Activated naive CD8-positive, alpha-beta T cell treated with anti-CD3 and anti-CD28 coated beads for 36 hours (primary cell): Measurements from ENCODE around the gene PSORS1C2. TPM values are rescaled to one million over a fixed set of nuclear protein-coding genes. Genes with fewer than 3 reads are reported as not detected.
A peak's percentile ranks its signal among the peaks of the same experiment; 100 is the strongest.

Experiments
- DNase-seq: peaks from one replicate; pipeline ENCODE4 v3.0.0; 2021
- H3K27ac Mint-ChIP-seq: one replicate; pipeline ENCODE4 v1.8.0; 2022; ENCODE audit warnings: mild to moderate bottlenecking, moderate library complexity, mixed read lengths
- H3K27me3 Mint-ChIP-seq: one replicate; pipeline ENCODE4 v1.8.0; 2022; ENCODE audit warnings: mild to moderate bottlenecking, mixed read lengths
- H3K36me3 Mint-ChIP-seq: one replicate; pipeline ENCODE4 v1.8.0; 2021; ENCODE audit warnings: mild to moderate bottlenecking, mixed read lengths
- H3K4me1 Mint-ChIP-seq: one replicate; pipeline ENCODE4 v1.8.0; 2021; ENCODE audit warnings: mixed read lengths
- H3K4me3 Mint-ChIP-seq: one replicate; pipeline ENCODE4 v1.8.0; 2022; ENCODE audit warnings: mild to moderate bottlenecking, moderate library complexity, mixed read lengths
- H3K9me3 Mint-ChIP-seq: one replicate; pipeline ENCODE4 v1.8.0; 2022; ENCODE audit warnings: mixed read lengths
- total RNA-seq, 2 experiments: library from RNA; stranded (reverse); gene quantifications; one replicate each; pipeline ENCODE4 v1.2.3, GENCODE V29; 2021

Gene PSORS1C2
- total RNA-seq, 2 experiments from 2014 or later = not detected

DNA sequence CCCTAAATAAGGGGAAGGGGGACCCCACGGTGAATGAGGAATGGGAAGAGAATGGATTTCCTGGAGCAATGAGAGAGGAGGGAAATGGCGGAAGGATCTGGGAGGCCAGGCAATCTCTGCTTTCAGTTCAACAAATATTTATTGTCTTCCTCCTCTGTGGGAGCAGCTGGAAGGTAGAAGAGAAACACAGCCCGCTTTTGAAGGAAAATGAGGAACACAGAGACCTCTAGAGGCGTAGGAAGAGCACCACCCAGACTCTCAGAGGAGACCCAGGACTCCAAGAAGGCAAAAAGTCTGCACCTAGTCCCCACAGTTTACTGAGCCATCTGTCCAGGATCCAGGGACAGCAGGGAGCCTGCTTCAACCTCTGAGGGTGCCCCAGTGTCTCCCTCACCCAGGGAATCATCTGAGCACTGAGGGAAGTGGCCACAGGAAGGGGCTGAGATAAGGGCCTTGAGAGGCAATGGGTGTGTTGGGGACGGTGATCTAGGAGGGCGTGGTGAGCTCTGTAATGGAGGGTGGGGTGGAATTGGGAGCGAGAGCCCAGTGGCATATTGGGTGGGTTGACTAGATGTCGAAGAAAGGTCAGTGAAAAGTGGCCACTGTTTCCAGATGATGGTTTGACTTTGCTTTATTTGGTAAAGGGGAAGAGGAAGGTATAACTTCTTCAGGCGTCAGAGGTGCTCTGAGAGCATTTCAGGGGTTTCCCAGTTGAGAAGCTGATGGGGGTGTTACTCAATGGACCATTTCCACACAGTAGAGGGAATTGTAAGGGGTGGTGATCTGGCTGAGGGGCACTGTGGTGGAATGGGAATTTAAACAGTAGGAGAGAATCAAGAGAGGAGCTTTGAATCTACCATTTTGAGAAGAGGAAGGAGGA, 23.7 kb downstream of the PSORS1C2 start:
- Mint-ChIP-seq H3K4me1 (peaks cover 2% of the 10 kb centered on the region), H3K27me3 (no peaks in the 10 kb centered on the region), H3K27ac (no peak overlapping the region), H3K36me3 (no peaks in the 10 kb centered on the region), H3K4me3 (no peak overlapping the region), H3K9me3 (no peaks in the 10 kb centered on the region)
- DNase-seq = no peak

GRCh38 chr6:31114541-31114878, 24.4 kb downstream of the PSORS1C2 start, which contains the start of gene PSORS1C1:
TSS of gene PSORS1C1 (plus strand) at chr6:31114800. CDS start at chr6:31129633, 14,833 bp downstream.
- Mint-ChIP-seq H3K4me1 (peaks cover 2% of the 10 kb centered on the region), H3K9me3 (no peaks in the 10 kb centered on the region), H3K27ac (no peak within 1 kb of the TSS), H3K4me3 (no peak within 1 kb of the TSS), H3K27me3 (no peaks in the 10 kb centered on the region), H3K36me3 (no peaks in the 10 kb centered on the region)
- no peak for DNase-seq

GRCh38 chr6:31113861-31114540, 24.9 kb downstream of the PSORS1C2 start:
- Mint-ChIP-seq H3K9me3 (no peaks in the 10 kb centered on the region), H3K36me3 (no peaks in the 10 kb centered on the region), H3K4me3 (no peak overlapping the region), H3K4me1 (peaks cover 2% of the 10 kb centered on the region), H3K27ac (no peak overlapping the region), H3K27me3 (no peaks in the 10 kb centered on the region)
- no peak for DNase-seq

- no peak for DNase-seq
- Mint-ChIP-seq H3K4me1 (peaks cover 2% of the 10 kb centered on the region), H3K4me3 (no peak within 1 kb of the TSS), H3K27ac (no peak within 1 kb of the TSS), H3K9me3 (no peaks in the 10 kb centered on the region), H3K27me3 (no peaks in the 10 kb centered on the region), H3K36me3 (no peaks in the 10 kb centered on the region)
Observed at GRCh38 chr6:31112478-31112877, 26.4 kb downstream of the PSORS1C2 start, which contains the start of gene C6orf15. TSS of gene C6orf15 (minus strand) at chr6:31112575. CDS start at chr6:31112555, 20 bp downstream.

DNA sequence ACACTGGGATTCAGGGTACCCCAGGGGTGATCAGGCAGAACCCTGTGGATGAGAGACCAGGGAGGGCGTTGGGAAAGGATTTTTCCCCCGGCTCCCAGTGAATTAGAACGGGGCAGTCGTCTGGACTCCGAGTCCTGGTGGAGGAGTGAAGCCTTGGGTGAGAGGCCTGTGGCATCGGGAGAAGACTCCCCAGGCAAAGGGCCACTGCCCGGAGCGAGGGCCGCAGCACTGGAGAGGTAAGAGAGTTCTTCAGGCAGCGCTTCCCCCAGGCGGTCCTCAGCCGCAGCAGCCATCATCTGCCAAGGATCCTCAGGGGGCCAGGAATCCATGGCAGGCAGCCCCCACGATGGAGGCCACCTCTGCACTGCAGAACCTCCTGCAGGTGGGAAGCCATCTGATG, 27.2 kb downstream of the PSORS1C2 start:
- Mint-ChIP-seq H3K27me3 (no peaks in the 10 kb centered on the region), H3K27ac (no peak overlapping the region), H3K4me3 (no peak overlapping the region), H3K36me3 (no peaks in the 10 kb centered on the region), H3K9me3 (no peaks in the 10 kb centered on the region), H3K4me1 (peaks cover 2% of the 10 kb centered on the region)
- no peak for DNase-seq

- Mint-ChIP-seq H3K36me3 (no peaks in the 10 kb centered on the region), H3K9me3 (no peaks in the 10 kb centered on the region), H3K27me3 (no peaks in the 10 kb centered on the region), H3K27ac (no peak overlapping the region), H3K4me1 (peaks cover 2% of the 10 kb centered on the region), H3K4me3 (no peak overlapping the region)
- DNase-seq = no peak
Observed at GRCh38 chr6:31110825-31111582, 27.9 kb downstream of the PSORS1C2 start.

GRCh38 chr6:31107052-31107451, 31.8 kb downstream of the PSORS1C2 start:
- H3K27me3 Mint-ChIP-seq = no peaks in the 10 kb centered on the region
- no peak overlapping the region for H3K4me3 Mint-ChIP-seq
- H3K27ac Mint-ChIP-seq = no peak overlapping the region
- DNase-seq = no peak
- no peaks in the 10 kb centered on the region for H3K36me3 Mint-ChIP-seq
- no peaks in the 10 kb centered on the region for H3K9me3 Mint-ChIP-seq
- H3K4me1 Mint-ChIP-seq = no peaks in the 10 kb centered on the region

GRCh38 chr6:31103136-31103535, 35.7 kb downstream of the PSORS1C2 start:
- Mint-ChIP-seq H3K27me3 (no peaks in the 10 kb centered on the region), H3K4me1 (no peaks in the 10 kb centered on the region), H3K9me3 (no peaks in the 10 kb centered on the region), H3K27ac (no peak overlapping the region), H3K4me3 (no peak overlapping the region), H3K36me3 (no peaks in the 10 kb centered on the region)
- no peak for DNase-seq

DNA sequence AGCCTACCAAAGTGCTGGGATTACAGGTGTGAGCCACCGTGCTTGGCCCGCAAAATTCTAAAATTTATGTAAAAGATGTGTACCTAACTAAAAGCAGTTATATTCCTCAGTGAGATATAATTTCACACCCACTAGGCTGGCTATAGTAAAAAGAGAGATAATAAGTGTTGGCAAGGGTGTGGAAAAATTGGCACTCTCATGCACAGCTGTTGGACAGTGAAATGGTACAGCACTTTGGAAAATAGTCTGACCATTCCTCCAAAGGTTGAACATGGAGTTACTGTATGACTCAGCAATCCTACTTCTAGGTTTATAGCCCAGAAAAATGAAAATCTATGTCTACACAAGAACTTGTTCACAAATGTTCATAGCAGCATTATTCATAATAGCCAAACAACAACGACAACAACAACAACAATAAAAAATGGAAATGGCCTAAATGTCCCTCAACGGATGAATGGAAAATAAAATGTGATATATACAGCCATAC, 40.4 kb downstream of the PSORS1C2 start:
- no peak for DNase-seq
- Mint-ChIP-seq H3K9me3 (no peaks in the 10 kb centered on the region), H3K4me1 (peaks cover 28% of the 10 kb centered on the region), H3K27me3 (no peaks in the 10 kb centered on the region), H3K27ac (no peak overlapping the region), H3K36me3 (no peaks in the 10 kb centered on the region), H3K4me3 (no peak overlapping the region)

- H3K4me1 Mint-ChIP-seq = peaks cover 28% of the 10 kb centered on the region
- no peaks in the 10 kb centered on the region for H3K36me3 Mint-ChIP-seq
- H3K9me3 Mint-ChIP-seq = no peaks in the 10 kb centered on the region
- no peak for DNase-seq
- no peak overlapping the region for H3K27ac Mint-ChIP-seq
- H3K4me3 Mint-ChIP-seq = no peak overlapping the region
- no peaks in the 10 kb centered on the region for H3K27me3 Mint-ChIP-seq
Observed at GRCh38 chr6:31096656-31097055, 42.2 kb downstream of the PSORS1C2 start.

GRCh38 chr6:31096215-31096614, 42.7 kb downstream of the PSORS1C2 start:
- Mint-ChIP-seq H3K36me3 (no peaks in the 10 kb centered on the region), H3K27ac (no peak overlapping the region), H3K9me3 (no peaks in the 10 kb centered on the region), H3K4me1 (peaks cover 28% of the 10 kb centered on the region), H3K4me3 (no peak overlapping the region), H3K27me3 (no peaks in the 10 kb centered on the region)
- DNase-seq = no peak

DNA sequence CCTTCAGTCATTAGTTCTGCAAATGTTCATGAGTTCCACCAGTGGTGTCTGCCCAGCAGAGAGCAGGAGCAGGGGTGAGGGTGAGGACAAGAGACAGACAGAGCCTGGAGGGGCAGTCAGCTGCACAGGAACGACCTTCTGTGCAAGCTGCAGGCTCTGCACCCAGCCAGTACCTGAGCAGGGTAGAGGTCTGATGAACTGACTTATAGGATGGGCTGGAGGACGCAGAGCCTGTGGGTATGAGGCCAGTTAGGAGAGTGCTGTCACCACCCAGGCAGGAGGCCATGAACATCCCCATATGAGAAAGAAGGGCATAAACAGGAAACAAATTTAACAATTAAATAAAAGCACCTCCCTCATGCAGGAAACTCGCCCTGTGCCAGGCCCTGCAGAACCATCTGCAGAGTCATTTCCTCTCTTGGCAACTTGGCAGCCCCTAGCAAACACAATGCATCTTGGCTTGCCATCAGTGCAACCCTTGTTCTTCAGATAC, 44.4 kb downstream of the PSORS1C2 start:
- Mint-ChIP-seq H3K4me1 (peaks cover 28% of the 10 kb centered on the region), H3K27ac (peak overlapping the region; percentile 89), H3K27me3 (no peaks in the 10 kb centered on the region), H3K36me3 (no peaks in the 10 kb centered on the region), H3K9me3 (no peaks in the 10 kb centered on the region), H3K4me3 (no peak overlapping the region)
- DNase-seq = no peak

- no peak for DNase-seq
- H3K9me3 Mint-ChIP-seq = no peaks in the 10 kb centered on the region
- no peak overlapping the region for H3K27ac Mint-ChIP-seq
- H3K27me3 Mint-ChIP-seq = no peaks in the 10 kb centered on the region
- H3K4me1 Mint-ChIP-seq = peaks cover 28% of the 10 kb centered on the region
- no peaks in the 10 kb centered on the region for H3K36me3 Mint-ChIP-seq
- H3K4me3 Mint-ChIP-seq = no peak overlapping the region
Observed at GRCh38 chr6:31092769-31093505, 45.9 kb downstream of the PSORS1C2 start.

- Mint-ChIP-seq H3K9me3 (no peaks in the 10 kb centered on the region), H3K4me3 (no peak overlapping the region), H3K27ac (no peak overlapping the region), H3K4me1 (peaks cover 29% of the 10 kb centered on the region), H3K27me3 (no peaks in the 10 kb centered on the region), H3K36me3 (no peaks in the 10 kb centered on the region)
- DNase-seq = no peak
Observed at GRCh38 chr6:31092238-31092637, 46.6 kb downstream of the PSORS1C2 start.
